Erythroblast (primary cell): ENCODE data around the gene MED20.
A peak's percentile ranks its signal among the peaks of the same experiment; 100 is the strongest.

Experiments used
- DNase-seq, 2 experiments: peaks; one replicate each; lab custom pipeline; 2025; lab: John Stamatoyannopoulos, UW
- GATA1 ChIP-seq: IDR thresholded peaks from 2 replicates; pipeline ENCODE4 v1.6.1; 2011; ENCODE audit warnings: low read depth, mild to moderate bottlenecking, control low read depth, low read length, moderate library complexity
- POLR2A ChIP-seq: IDR thresholded peaks from 2 replicates; pipeline ENCODE4 v1.6.1; 2011; ENCODE audit warnings: mild to moderate bottlenecking, low read length

Gene MED20

GRCh38 chr6:41920921-41921711 lies at the start of gene MED20, which contains the start of gene BYSL:
MED20 (minus strand) TSS chr6:41921139; CDS start chr6:41921018, 121 bp downstream.
BYSL (plus strand) TSS chr6:41921499; CDS start chr6:41921563, 64 bp downstream.
- no peak for TF ChIP-seq GATA1
- TF ChIP-seq POLR2A, result peak; percentile 88
- DNase-seq, result peak; percentile 96 to 98

GRCh38 chr6:41970436-41970846 lies 49.5 kb upstream of the MED20 start:
- DNase-seq, result no peak
- TF ChIP-seq GATA1 (no peak), POLR2A (no peak)

GRCh38 chr6:41967312-41968287 lies 46.7 kb upstream of the MED20 start:
- peak in 1 of 2 experiments; percentile 35 for DNase-seq
- no peak for TF ChIP-seq GATA1
- TF ChIP-seq POLR2A, result no peak

- DNase-seq, result peak in 1 of 2 experiments; percentile 27
- TF ChIP-seq GATA1 (no peak), POLR2A (no peak)
Measured at GRCh38 chr6:41966961-41967311, 46.0 kb upstream of the MED20 start.

GRCh38 chr6:41966214-41966920 lies 45.4 kb upstream of the MED20 start:
- no peak for DNase-seq
- no peak for TF ChIP-seq GATA1
- TF ChIP-seq POLR2A, result no peak

- no peak for TF ChIP-seq GATA1
- no peak for DNase-seq
Measured at GRCh38 chr6:41965429-41966213, 44.7 kb upstream of the MED20 start.

- peak; percentile 54 to 61 for DNase-seq
- TF ChIP-seq GATA1, result no peak
- TF ChIP-seq POLR2A, result no peak
Measured at GRCh38 chr6:41964201-41964887, 43.4 kb upstream of the MED20 start.

- DNase-seq, result no peak
- no peak for TF ChIP-seq POLR2A
- no peak for TF ChIP-seq GATA1
Measured at GRCh38 chr6:41963371-41963770, 42.4 kb upstream of the MED20 start.

- peak; percentile 56 to 69 for DNase-seq
- TF ChIP-seq POLR2A (no peak), GATA1 (no peak)
Measured at GRCh38 chr6:41960028-41960427, 39.1 kb upstream of the MED20 start.

GRCh38 chr6:41958022-41958856 lies 37.3 kb upstream of the MED20 start:
- DNase-seq, result no peak
- no peak for TF ChIP-seq GATA1
- no peak for TF ChIP-seq POLR2A

GRCh38 chr6:41957117-41957516 lies 36.2 kb upstream of the MED20 start:
- DNase-seq, result peak; percentile 81 to 95
- TF ChIP-seq POLR2A, result no peak
- peak; percentile 43 for TF ChIP-seq GATA1

- DNase-seq, result no peak
- no peak for TF ChIP-seq GATA1
- no peak for TF ChIP-seq POLR2A
Measured at GRCh38 chr6:41955412-41955811, 34.5 kb upstream of the MED20 start.
